ENCODE measurements around the gene HIVEP1.

- TF ChIP-seq CTCF (IDR thresholded peaks at IDR 0.05; ENCODE audit: low read depth, low read length): no peak
- TF ChIP-seq EZH2phosphoT487 (IDR thresholded peaks at IDR 0.05; ENCODE audit: low read depth): no peak
These were observed 85.7 kb downstream of the HIVEP1 start for GRCh38 chr6:12097791-12098190.
